T47D (cell line): ENCODE measurements around the gene PINK1.

Experiments
- DNase-seq, 2 experiments: peaks; one replicate each; pipeline versions ENCODE4 v3.0.0 to v3.0.0-alpha.2; 2011 to 2012; ENCODE audit warnings: low read depth in 1 of 2, low spot score in 1 of 2
- JUND ChIP-seq: IDR thresholded peaks from 2 replicates; pipeline ENCODE4 v1.6.1; 2012; ENCODE audit warnings: low read depth
- in situ Hi-C: cut with HindIII; loops from 2 replicates; pipeline ENCODE4 v1.10.0; 2016; ENCODE audit warnings: low sequenced_read_pairs, low pct_unique_long_range_greater_than_20kb

Gene PINK1

DNA sequence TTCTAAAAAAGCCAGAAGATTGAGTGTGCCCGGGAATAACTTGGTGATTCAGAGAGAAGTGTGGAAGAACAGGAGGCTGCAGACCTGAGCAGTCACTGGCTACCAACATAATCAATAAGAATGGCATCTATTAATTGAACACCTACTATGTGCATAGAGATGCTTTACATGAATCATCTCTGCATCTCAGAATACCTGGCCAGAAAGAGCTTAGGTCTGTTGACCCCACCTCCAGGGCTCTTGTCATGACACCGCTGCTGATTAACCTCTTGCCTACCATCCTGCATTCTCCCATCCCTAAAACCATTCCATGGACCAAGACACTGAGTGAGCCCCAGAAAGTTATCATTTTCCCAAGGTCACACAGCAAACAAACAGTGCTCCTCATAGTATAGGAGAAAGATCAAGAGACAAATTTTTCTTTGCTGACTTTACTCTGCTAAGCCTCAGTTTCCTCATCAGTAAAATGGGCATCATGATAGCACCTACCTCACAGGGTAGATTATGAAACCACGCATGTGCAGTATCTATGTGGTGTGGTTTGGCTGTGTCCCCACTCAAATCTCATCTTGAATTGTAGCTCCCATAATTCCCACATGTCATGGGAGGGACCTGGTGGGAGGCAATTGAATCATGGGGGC, 16.3 kb upstream of the PINK1 start:
- in situ Hi-C loops: no loop called here
- no peak for TF ChIP-seq JUND
- DNase-seq: no peak

DNA sequence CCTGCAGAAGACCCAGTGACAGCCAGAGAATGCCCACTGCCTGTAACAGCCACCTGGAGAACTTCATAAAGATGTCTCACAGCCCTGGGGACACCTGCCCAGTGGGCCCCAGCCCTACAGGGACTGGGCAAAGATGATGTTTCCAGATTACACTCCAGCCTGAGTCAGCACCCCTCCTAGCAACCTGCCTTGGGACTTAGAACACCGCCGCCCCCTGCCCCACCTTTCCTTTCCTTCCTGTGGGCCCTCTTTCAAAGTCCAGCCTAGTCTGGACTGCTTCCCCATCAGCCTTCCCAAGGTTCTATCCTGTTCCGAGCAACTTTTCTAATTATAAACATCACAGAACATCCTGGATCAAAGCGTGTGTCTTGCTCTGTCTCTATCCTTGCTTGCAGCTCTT, 14.7 kb upstream of the PINK1 start:
- in situ Hi-C loops: no loop called here
- no peak for TF ChIP-seq JUND
- DNase-seq: no peak

DNA sequence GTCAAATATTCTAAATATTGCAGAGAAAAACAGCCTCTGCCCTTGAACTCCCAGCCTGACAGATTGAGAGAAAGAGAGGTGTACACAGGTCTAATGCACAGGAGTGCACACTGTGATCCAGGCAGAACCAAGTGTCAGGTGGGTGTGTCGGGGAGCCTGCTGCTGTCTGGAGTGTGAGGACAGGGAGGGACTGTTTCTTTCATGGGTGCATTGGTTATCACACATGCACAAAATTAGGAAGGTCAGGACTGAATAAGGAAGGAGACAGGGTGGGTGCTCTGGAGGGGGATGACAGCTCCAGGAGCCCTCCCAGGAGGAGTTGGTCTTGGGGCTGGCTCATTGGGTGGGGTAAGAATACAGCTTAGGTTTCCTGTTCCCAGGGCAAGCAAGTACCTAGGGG, 13.3 kb upstream of the PINK1 start:
- in situ Hi-C loops: no loop called here
- TF ChIP-seq JUND: no peak
- DNase-seq: no peak

DNA sequence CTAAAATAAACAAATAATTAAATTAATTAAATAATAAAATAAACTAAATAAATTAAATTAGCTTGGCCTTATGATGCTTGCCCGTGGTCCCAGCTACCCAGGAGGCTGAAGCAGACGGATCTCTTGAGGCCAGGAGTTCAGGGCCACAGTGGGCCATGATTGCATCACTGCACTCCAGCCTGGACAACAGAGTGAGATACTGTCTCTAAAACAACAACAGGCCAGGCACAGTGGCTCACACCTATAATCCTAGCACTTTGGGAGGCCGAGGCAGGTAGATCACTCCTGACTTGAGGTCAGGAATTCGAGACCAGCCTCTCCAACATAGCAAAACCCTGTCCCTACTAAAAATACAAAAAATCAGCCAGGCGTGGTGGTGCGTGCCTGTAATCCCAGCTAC, 12.2 kb upstream of the PINK1 start:
- no peak for DNase-seq
- in situ Hi-C loops: no loop called here
- no peak for TF ChIP-seq JUND

DNA sequence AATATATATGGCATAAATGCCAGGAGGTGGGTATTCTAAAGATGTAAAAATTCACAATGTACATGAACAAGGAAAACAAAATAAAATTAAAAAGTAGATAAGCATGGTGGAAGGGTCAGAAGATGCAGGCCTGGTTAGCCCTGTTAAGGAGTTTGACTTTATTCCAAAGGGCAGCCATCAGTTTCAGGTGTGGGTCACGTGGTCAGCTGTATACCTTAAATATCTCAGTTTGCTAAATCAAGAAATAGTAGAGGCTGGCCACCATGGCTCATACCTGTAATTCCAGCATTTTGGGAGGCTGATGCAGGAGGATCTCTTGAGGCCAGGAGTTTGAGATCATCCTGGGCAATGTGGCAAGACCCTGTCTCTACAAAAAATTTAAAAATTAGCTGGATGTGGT, 8.5 kb upstream of the PINK1 start:
- DNase-seq: no peak
- in situ Hi-C loops: no loop called here
- TF ChIP-seq JUND: no peak

DNA sequence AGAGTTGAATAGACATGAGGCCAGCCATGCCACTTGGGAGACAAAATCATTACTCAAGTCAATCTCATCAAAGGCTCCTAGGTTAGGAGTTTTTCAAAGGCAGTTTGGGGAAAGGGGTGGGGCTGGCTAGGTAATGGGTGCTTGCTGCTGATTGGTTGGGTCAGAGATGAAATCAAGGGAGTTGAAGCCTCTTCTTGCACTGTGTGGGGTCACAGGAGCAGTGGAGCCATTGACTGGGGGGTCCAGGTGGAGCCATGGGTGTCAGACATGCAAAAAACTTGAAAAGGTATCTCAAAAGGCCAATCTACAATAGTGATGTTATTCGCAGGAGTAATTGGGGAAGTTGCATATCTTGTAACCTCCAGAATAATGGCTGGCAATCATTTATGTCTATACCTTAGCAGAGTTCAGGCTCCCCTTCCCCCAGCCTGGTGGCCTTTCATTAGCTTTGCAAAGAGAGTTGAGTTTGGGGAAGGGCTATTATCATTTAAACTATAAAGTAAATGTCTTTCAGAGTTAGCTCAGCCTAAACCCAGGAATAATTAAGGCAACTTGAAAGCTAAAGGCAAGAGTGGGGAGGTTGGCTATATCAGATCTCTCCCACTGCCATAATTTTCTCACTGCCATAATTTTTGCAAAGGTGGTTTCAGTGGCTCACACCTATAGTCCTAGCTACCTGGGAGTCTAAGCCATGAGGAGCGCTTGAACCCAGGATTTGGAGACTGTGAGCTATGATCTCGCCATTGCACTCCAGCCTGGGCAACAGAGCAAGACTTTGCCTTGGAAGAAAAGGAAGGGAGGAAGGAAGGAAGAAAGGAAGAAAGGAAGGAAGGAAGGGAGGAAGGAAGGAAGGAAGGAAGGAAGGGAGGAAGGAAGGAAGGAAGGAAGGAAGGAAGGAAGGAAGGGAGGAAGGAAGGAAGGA, 7.8 kb upstream of the PINK1 start:
- DNase-seq: no peak
- in situ Hi-C loops: no loop called here
- TF ChIP-seq JUND: no peak

DNA sequence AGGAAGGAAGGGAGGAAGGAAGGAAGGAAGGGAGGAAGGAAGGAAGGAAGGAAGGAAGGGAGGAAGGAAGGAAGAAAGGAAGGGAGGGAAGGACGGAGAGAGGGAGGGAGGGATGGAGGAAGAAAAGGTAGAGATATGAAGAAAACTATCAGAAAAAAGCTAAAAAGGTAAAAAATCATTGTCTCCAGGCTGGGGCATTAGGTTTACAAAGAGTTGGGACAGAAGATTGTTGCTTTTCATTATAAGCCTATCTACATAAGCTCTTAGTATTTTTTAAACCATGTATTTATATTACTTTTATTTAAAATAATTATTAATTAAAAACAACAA, 7.2 kb upstream of the PINK1 start:
- TF ChIP-seq JUND: no peak
- no peak for DNase-seq
- in situ Hi-C loops: no loop called here

DNA sequence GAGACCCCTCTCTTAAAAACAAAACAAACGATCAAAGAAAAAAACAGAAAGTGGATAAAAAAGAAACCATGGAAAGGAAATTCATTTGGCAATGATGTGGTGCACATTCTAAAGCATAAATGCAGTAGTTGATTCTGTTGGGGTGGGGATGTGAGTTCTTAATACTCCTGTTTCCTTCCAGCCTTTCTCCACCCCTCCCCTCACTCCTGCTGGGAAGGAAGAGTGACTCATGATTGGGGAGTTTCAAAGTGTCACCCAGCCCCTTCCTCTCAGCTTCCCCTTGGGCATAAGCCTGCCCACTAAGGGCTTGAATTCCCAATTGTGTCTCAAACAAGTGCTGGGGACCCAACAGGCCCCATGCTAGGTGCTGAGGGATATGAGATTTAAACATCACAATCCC, 6.7 kb upstream of the PINK1 start:
- in situ Hi-C loops: no loop called here
- no peak for DNase-seq
- no peak for TF ChIP-seq JUND

DNA sequence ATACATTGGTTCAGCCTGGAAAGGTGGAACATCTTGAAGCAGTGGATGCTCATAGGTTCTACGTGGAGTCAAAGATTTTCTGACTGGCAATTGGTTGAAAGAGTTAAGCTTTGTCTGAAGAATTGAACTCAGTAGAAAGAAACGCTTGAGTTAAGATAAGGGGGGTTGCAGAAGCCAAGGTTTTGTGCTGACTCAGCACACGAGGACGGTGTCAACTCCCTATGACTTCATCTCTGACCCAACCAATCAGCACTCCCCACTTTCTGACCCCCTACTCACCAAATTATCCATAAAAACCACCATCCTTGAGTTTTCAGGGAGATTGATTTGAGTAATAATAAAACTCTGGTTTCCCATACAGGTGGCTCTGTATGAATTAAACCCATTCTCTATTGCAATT, 2.5 kb upstream of the PINK1 start:
- no peak for TF ChIP-seq JUND
- in situ Hi-C loops: no loop called here
- DNase-seq: no peak

DNA sequence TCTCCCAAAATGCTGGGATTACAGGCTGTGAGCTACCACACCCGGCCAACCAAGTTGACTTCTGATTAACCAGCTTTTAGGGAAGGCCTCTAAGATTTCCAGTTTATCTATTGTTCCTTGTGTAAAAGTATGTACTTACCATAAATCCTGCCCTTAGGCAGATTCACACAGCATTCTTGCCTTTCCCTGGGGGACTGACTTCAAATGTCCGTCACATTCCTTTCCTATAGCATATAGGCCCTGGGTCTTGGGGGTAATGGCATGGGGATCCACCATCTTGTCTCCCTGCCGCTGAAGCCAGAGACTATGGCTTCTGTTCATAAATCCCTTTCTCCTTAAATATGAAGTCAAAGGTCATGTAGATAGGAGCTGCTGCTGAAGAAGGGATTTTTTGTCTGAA, 872 bp upstream of the PINK1 start:
- DNase-seq: no peak
- TF ChIP-seq JUND: no peak
- in situ Hi-C loops: no loop called here

DNA sequence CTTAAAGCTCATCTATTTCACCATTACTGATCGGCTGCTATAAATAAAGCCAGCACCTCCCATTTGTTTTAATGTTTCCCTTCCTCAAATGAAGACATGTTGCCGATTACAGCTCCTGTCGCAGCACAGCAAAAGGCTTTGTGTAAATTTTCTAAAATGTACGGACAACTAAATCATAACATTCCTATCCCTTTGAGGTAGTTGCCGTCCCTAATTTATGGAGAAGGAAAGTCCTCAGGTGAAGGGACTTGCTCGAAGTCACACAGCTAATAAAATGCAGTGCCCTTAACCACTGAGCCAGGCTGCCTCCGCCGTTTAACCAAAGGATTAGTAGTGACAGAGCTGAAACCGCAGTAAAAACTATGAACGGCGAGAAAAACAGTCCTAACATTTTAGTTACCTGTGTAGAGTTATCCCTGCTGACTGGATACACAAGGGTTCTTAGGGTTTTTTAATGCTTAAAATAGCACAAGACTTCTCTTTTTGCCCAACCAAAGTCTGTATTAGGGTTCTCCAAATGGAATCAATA, 871 bp downstream of the PINK1 start:
- no peak for DNase-seq
- no peak for TF ChIP-seq JUND
- in situ Hi-C loops: no loop called here

DNA sequence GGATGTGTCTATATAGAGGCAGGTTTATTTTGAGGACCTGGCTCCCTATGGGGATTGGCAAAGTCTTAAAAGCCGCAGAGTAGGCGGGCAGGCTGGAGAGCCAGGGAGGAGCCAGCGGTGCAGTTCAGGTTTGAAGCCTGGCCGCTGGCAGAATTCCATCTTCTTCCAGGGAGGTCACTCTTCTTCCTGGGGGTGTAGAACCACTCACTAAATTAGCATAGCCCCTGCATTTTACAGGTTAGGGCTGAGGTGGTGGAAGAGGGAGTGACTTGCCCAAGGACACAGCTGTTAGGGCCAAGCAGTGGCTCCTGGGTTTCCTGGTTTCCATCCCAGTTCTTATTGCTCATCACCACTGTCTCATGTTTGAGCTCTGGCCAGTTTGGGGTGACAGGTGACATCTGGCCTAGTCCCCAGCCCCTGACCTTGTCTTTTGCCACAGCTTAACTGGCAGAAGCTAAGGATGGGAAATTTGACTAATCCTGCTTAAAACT, 1.4 kb downstream of the PINK1 start:
- in situ Hi-C loops: no loop called here
- peak; percentile 21 to 59 for DNase-seq
- TF ChIP-seq JUND: no peak

DNA sequence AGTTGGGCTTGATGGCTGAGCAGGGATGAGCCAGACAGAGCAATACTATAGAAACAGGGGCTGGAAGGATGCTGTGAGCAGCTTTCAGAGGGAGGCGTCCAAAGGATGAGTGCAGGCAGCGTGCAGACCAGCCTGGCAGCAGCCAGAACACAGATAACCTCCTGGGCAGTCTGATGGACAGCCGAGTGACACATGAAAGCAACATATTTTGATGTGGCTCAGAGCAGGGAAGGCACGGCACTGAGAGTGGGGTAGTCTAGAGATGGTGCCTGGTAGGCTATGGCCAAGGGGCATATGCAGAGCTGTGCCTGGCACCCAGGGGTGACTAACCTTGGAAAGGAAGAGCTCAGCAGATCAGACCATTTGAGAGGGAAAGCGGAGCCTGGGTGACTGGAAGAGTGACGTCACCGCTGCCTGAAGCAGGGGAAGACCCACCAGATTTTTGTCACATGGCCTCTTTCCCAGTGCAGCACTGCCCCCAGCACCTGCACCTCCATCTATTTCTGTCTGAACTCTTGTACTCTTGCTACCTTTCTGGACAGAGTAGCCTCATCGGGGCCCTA, 3.6 kb downstream of the PINK1 start:
- in situ Hi-C loops: no loop called here
- no peak for DNase-seq
- no peak for TF ChIP-seq JUND

DNA sequence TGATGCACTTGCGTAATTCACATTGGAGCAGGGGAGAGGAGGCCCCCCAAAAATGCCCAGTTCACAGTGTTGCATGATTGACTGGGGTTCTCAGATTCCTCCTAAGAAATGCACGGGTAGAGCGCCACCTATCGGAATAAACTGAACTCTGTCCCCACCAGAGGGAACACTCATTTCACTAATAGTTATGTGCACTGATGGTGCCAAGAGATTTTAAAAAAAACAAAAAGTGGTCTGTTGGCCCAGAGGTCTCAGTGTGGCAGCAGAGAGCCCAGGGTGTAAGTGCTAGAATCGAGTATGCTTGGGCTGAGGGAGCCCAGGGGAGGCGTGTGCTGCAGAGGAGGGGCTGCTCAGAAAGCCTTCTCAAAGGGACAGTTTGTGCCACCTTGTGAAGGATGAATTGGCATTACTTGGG, 6.9 kb downstream of the PINK1 start:
- in situ Hi-C loops: no loop called here
- DNase-seq: peak; percentile 39 to 57

More for the DNA sequence above, 6.9 kb downstream of the PINK1 start:
- TF ChIP-seq JUND: no peak
